ENCODE measurements around the gene C11orf52. TPM values are rescaled to one million over a fixed set of nuclear protein-coding genes. Genes with fewer than 3 reads are reported as not detected.
A peak's percentile ranks its signal among the peaks of the same experiment; 100 is the strongest.
"Not testable (repeated sequence)": the region's sequence is repeated elsewhere in the genome, so short reads cannot be mapped to it uniquely, and the experiment has no call there.

C11orf52 gene
- total and polyA plus RNA-seq, 4 experiments from 2014 or later, result not detected

GRCh38 chr11:111930472-111930871 is 11.8 kb downstream of the C11orf52 start:
- no peaks in the 10 kb centered on the region for H3K36me3 ChIP-seq (ENCODE audit: insufficient read depth, low read length)
- H3K27me3 Mint-ChIP-seq, result peaks cover 3 to 4% of the 10 kb centered on the region in 2 donors
- H3K4me1 Mint-ChIP-seq, result peaks cover 9 to 29% (median 18%) of the 10 kb centered on the region in 4 donors
- no peak overlapping the region for H3K27ac ChIP-seq (ENCODE audit: low read depth, low read length)
- H3K4me3 Mint-ChIP-seq, result no peak overlapping the region
- H3K9me3 Mint-ChIP-seq, result peaks cover 0 to 3% (median 0%) of the 10 kb centered on the region in 8 donors
- CTCF ChIA-PET (ENCODE audit: partially characterized antibody), result interaction anchor here (1.0 to 10.0 kb wide), 11 partner anchors 12 to 349 kb away, joined by 3 to 119 read pairs (median 6); partner anchors contain the start of genes SDHD and TIMM8B
- no peak overlapping the region for H3K4me3 ChIP-seq (ENCODE audit: low read length in 2 of 2)
- no peaks in the 10 kb centered on the region for H3K36me3 Mint-ChIP-seq
- H3K9me3 ChIP-seq (ENCODE audit: control insufficient read depth in 1 of 2, low read length in 2 of 2), result no peaks in the 10 kb centered on the region
- POLR2A ChIA-PET (ENCODE audit: partially characterized antibody), result no interaction called here
- DNase-seq, result no peak
- peak overlapping the region in 1 of 7 donors; percentile 35 for H3K27ac Mint-ChIP-seq
- H3K27me3 ChIP-seq (ENCODE audit: insufficient read depth, low read length), result no peaks in the 10 kb centered on the region
- intact Hi-C loops (cut with micrococcal nuclease), result no loop called here
- peaks cover 21% of the 10 kb centered on the region for H3K4me1 ChIP-seq (ENCODE audit: insufficient read depth, low read length)

- intact Hi-C loops (cut with micrococcal nuclease), result loop anchor here (1.0 kb wide), 1 partner anchor 348 kb away; no protein-coding TSS in a partner anchor
- H3K36me3 Mint-ChIP-seq, result no peaks in the 10 kb centered on the region
- Histone ChIP-seq H3K4me3 (ENCODE audit: low read length in 2 of 2) (no peak overlapping the region), H3K9me3 (ENCODE audit: control insufficient read depth in 1 of 2, low read length in 2 of 2) (no peaks in the 10 kb centered on the region), H3K36me3 (ENCODE audit: insufficient read depth, low read length) (no peaks in the 10 kb centered on the region), H3K27me3 (ENCODE audit: insufficient read depth, low read length) (no peaks in the 10 kb centered on the region), H3K4me1 (ENCODE audit: insufficient read depth, low read length) (peaks cover 25% of the 10 kb centered on the region), H3K27ac (ENCODE audit: low read depth, low read length) (no peak overlapping the region)
- DNase-seq, result no peak
- CTCF ChIA-PET (ENCODE audit: partially characterized antibody), result interaction anchor here (1.2 to 10.0 kb wide), 12 partner anchors 8 to 154 kb away, joined by 3 to 119 read pairs (median 7); partner anchors contain the start of genes ALG9, SDHD and TIMM8B
- H3K4me3 Mint-ChIP-seq, result peak overlapping the region in 5 of 8 donors; percentile 1 to 46 (median 32)
- H3K27me3 Mint-ChIP-seq, result peaks cover 3 to 4% of the 10 kb centered on the region in 2 donors
- peaks cover 10 to 26% (median 14%) of the 10 kb centered on the region in 4 donors for H3K4me1 Mint-ChIP-seq
- H3K27ac Mint-ChIP-seq, result peak overlapping the region in 1 of 7 donors; percentile 38
- POLR2A ChIA-PET (ENCODE audit: partially characterized antibody), result no interaction called here
- peaks cover 0 to 5% (median 0%) of the 10 kb centered on the region in 8 donors for H3K9me3 Mint-ChIP-seq
Observed at GRCh38 chr11:111932611-111932950, 13.9 kb downstream of the C11orf52 start.

- H3K4me3 ChIP-seq (ENCODE audit: low read length in 2 of 2); H3K9me3 Mint-ChIP-seq; POLR2A ChIA-PET (ENCODE audit: partially characterized antibody); H3K36me3 Mint-ChIP-seq; DNase-seq; H3K36me3 ChIP-seq (ENCODE audit: insufficient read depth, low read length); H3K27me3 ChIP-seq (ENCODE audit: insufficient read depth, low read length); H3K4me3 Mint-ChIP-seq; H3K9me3 ChIP-seq (ENCODE audit: control insufficient read depth in 1 of 2, low read length in 2 of 2); intact Hi-C loops (cut with micrococcal nuclease); H3K27ac ChIP-seq (ENCODE audit: low read depth, low read length); H3K27me3 Mint-ChIP-seq; H3K27ac Mint-ChIP-seq: not testable (repeated sequence)
- peaks cover 14 to 32% (median 19%) of the 10 kb centered on the region in 4 donors for H3K4me1 Mint-ChIP-seq
- CTCF ChIA-PET (ENCODE audit: partially characterized antibody), result interaction anchor here (1.7 to 10.0 kb wide), 4 partner anchors 10 to 153 kb away, joined by 6 to 119 read pairs (median 10); partner anchors contain the start of genes ALG9, SDHD and TIMM8B
- peaks cover 27% of the 10 kb centered on the region for H3K4me1 ChIP-seq (ENCODE audit: insufficient read depth, low read length)
Observed at GRCh38 chr11:111933176-111933575, 14.5 kb downstream of the C11orf52 start.

DNA sequence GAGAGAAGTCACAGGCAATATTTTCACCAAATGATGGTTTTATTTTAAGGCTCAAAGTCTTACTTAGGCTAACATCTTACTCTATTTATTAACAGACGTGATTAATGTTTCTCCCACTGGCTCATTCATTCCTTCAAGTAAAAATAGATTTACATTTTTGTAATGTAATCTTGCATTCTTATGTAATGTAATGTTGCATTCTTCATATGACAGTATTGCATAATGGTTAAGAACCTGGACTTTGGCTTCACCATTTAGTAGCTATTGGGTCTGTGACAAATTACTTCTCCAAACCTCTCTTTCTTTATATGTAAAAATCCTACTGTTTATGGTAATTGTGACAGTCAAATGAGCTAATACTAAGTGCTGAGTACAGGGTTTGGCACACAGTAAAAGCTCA is 15.2 kb downstream of the C11orf52 start:
- Histone ChIP-seq H3K4me1 (ENCODE audit: insufficient read depth, low read length) (peaks cover 34% of the 10 kb centered on the region), H3K27me3 (ENCODE audit: insufficient read depth, low read length) (no peaks in the 10 kb centered on the region), H3K9me3 (ENCODE audit: control insufficient read depth in 1 of 2, low read length in 2 of 2) (no peaks in the 10 kb centered on the region), H3K27ac (ENCODE audit: low read depth, low read length) (no peak overlapping the region), H3K36me3 (ENCODE audit: insufficient read depth, low read length) (no peaks in the 10 kb centered on the region), H3K4me3 (ENCODE audit: low read length in 2 of 2) (no peak overlapping the region)
- H3K36me3 Mint-ChIP-seq, result no peaks in the 10 kb centered on the region
- no peak for DNase-seq
- peaks cover 0 to 5% (median 0%) of the 10 kb centered on the region in 8 donors for H3K9me3 Mint-ChIP-seq
- peaks cover 21 to 39% (median 26%) of the 10 kb centered on the region in 4 donors for H3K4me1 Mint-ChIP-seq
- intact Hi-C loops (cut with micrococcal nuclease), result no loop called here
- H3K27me3 Mint-ChIP-seq, result peaks cover 3 to 4% of the 10 kb centered on the region in 2 donors
- H3K27ac Mint-ChIP-seq, result no peak overlapping the region
- CTCF ChIA-PET (ENCODE audit: partially characterized antibody), result interaction anchor here (1.3 to 10.0 kb wide), 4 partner anchors 9 to 345 kb away, joined by 3 to 119 read pairs (median 4); no protein-coding TSS in a partner anchor
- H3K4me3 Mint-ChIP-seq, result no peak overlapping the region
- POLR2A ChIA-PET (ENCODE audit: partially characterized antibody), result interaction anchor here (1.2 kb wide), 1 partner anchor 48 kb away, joined by 3 read pairs; no protein-coding TSS in a partner anchor

DNA sequence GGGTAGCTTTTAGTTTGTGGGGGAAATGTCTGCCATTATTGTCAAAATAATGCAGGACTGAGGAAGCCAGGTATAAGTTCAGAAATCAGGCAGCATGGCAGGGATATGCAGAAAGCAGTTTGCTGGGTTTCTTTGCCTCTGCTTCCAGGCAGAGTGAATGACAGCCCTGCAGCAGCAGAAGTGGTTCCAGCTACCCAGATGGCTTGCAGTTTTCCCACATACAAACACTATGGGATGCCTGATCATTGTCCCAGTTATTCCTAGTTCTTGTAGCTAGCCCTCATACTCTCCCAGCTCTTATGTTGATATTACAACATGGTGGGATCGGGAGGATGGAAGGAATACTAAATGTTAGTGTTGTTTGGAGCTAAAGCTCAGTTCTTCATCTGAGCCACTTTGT is 15.6 kb downstream of the C11orf52 start:
- Histone ChIP-seq H3K27me3 (ENCODE audit: insufficient read depth, low read length) (no peaks in the 10 kb centered on the region), H3K4me1 (ENCODE audit: insufficient read depth, low read length) (peaks cover 37% of the 10 kb centered on the region), H3K36me3 (ENCODE audit: insufficient read depth, low read length) (no peaks in the 10 kb centered on the region), H3K9me3 (ENCODE audit: control insufficient read depth in 1 of 2, low read length in 2 of 2) (no peaks in the 10 kb centered on the region), H3K4me3 (ENCODE audit: low read length in 2 of 2) (no peak overlapping the region), H3K27ac (ENCODE audit: low read depth, low read length) (no peak overlapping the region)
- Mint-ChIP-seq H3K27ac (no peak overlapping the region), H3K4me3 (no peak overlapping the region), H3K9me3 (peaks cover 0 to 5% (median 0%) of the 10 kb centered on the region in 8 donors), H3K4me1 (peaks cover 23 to 44% (median 28%) of the 10 kb centered on the region in 4 donors), H3K36me3 (no peaks in the 10 kb centered on the region), H3K27me3 (peaks cover 3 to 4% of the 10 kb centered on the region in 2 donors)
- no peak for DNase-seq
- CTCF ChIA-PET (ENCODE audit: partially characterized antibody), result interaction anchor here (1.3 to 10.0 kb wide), 5 partner anchors 8 to 345 kb away, joined by 3 to 119 read pairs (median 5); no protein-coding TSS in a partner anchor
- POLR2A ChIA-PET (ENCODE audit: partially characterized antibody), result interaction anchor here (1.2 kb wide), 1 partner anchor 48 kb away, joined by 3 read pairs; no protein-coding TSS in a partner anchor
- intact Hi-C loops (cut with micrococcal nuclease), result no loop called here

DNA sequence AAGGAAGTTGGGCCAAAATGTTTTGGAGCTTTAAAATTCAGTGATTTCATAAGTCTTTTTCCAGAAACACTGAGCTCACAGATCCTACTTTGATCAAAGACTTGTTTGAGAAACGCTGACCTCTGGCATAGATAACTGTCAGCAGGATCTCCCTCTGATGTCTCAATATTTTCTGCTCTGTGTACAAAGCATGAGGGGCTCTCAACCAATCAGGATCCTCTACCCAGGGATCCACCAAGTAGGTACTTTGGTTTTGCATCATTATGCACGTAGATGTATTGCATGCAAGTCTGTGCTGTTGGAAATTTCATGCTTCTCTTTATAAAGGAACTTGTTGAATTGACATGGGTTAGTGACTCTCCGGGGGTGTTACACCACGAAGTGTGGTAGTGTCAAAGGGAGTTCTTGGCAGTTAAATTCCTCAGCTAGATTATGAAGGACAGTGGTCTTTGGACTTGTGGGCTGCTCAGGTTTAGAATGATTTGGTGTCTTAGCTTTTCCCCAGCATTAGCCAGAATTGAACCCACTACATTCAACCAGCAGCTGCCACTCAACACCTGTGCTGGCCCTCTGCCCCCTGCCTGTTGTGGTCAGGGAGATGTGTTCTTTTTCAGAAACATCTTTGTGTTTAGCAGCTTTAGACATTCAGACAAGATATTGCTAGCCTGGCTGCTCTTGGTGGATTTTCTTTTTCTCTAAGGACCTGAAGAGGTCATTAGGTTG is 16.8 kb downstream of the C11orf52 start:
- CTCF ChIA-PET (ENCODE audit: partially characterized antibody), result interaction anchor here (1.8 to 10.0 kb wide), 4 partner anchors 8 to 62 kb away, joined by 3 to 119 read pairs (median 20); no protein-coding TSS in a partner anchor
- peaks cover 23 to 47% (median 30%) of the 10 kb centered on the region in 4 donors for H3K4me1 Mint-ChIP-seq
- peaks cover 3 to 4% of the 10 kb centered on the region in 2 donors for H3K27me3 Mint-ChIP-seq
- H3K4me1 ChIP-seq (ENCODE audit: insufficient read depth, low read length), result peaks cover 37% of the 10 kb centered on the region
- no peaks in the 10 kb centered on the region for H3K36me3 Mint-ChIP-seq
- H3K36me3 ChIP-seq (ENCODE audit: insufficient read depth, low read length), result no peaks in the 10 kb centered on the region
- no peak overlapping the region for H3K4me3 ChIP-seq (ENCODE audit: low read length in 2 of 2)
- no peaks in the 10 kb centered on the region for H3K27me3 ChIP-seq (ENCODE audit: insufficient read depth, low read length)
- H3K9me3 ChIP-seq (ENCODE audit: control insufficient read depth in 1 of 2, low read length in 2 of 2), result no peaks in the 10 kb centered on the region
- H3K9me3 Mint-ChIP-seq, result peaks cover 0 to 5% (median 0%) of the 10 kb centered on the region in 8 donors
- H3K4me3 Mint-ChIP-seq, result peak overlapping the region in 6 of 8 donors; percentile 3 to 90 (median 30)
- H3K27ac Mint-ChIP-seq, result peak overlapping the region in 2 of 7 donors; percentile 52 to 66
- POLR2A ChIA-PET (ENCODE audit: partially characterized antibody), result interaction anchor here (0.6 to 5.0 kb wide), 3 partner anchors 9 to 182 kb away, joined by 3 to 36 read pairs (median 3); partner anchors contain the start of genes SDHD and TIMM8B
- intact Hi-C loops (cut with micrococcal nuclease), result no loop called here
- H3K27ac ChIP-seq (ENCODE audit: low read depth, low read length), result no peak overlapping the region
- DNase-seq, result no peak

Measured in CD4-positive, alpha-beta memory T cell (primary cell).